IMR-90 (cell line): Measurements from ENCODE around the gene MGAT4C. TPM values are rescaled to one million over a fixed set of nuclear protein-coding genes. Genes with fewer than 3 reads are reported as not detected.

Experiments
- ATAC-seq: fragments of 200-7000 bp; cut with Tn5 transposase; 2 replicates; pipeline ENCODE4 v1.9.1; 2020; ENCODE audit warnings: low read depth, mild to moderate bottlenecking, moderate library complexity
- BruUV-seq: library from RNA; stranded (reverse); fragments of 400-500 nt; replicated peaks from 2 replicates; lab custom pipeline; 2021; lab: Mats Ljungman, UMichigan
- CTCF ChIA-PET: fragments of 300-600 bp; formaldehyde crosslinking; extraction: SDS; loops from one replicate; lab custom pipeline; 2021; ENCODE audit warnings: antibody characterized with exemption; lab: Yijun Ruan, JAX
- POLR2A ChIA-PET: fragments of 300-600 bp; sonication (Branson Sonifier 250); formaldehyde crosslinking; loops from one replicate; lab custom pipeline; 2022; ENCODE audit warnings: antibody characterized with exemption; ENCODE audit not compliant: unreplicated experiment; lab: Charles Lee
- DNase-seq: peaks from one replicate; pipeline ENCODE4 v3.0.0; 2013
- H2AFZ ChIP-seq: replicated peaks from 2 replicates; pipeline ENCODE3; 2013; ENCODE audit warnings: low read length, mild to moderate bottlenecking; ENCODE audit not compliant: poor library complexity
- H2AK5ac ChIP-seq: 2 replicates; pipeline ENCODE4 v1.6.1; 2013; ENCODE audit warnings: low read depth, low read length, inconsistent platforms
- H2AK9ac ChIP-seq: replicated peaks from 2 replicates; pipeline ENCODE3; 2013; ENCODE audit warnings: mild to moderate bottlenecking, low read depth, low read length, moderate library complexity; ENCODE audit not compliant: poor library complexity
- H2BK120ac ChIP-seq: 2 replicates; pipeline ENCODE4 v1.6.1; 2013; ENCODE audit warnings: low read depth, low read length, inconsistent platforms
- H2BK15ac ChIP-seq: 3 replicates; pipeline ENCODE4 v1.6.1; 2013; ENCODE audit warnings: low read depth, low read length, inconsistent platforms
- H2BK20ac ChIP-seq: 2 replicates; pipeline ENCODE4 v1.6.1; 2013; ENCODE audit warnings: low read depth, mild to moderate bottlenecking, inconsistent platforms, low read length, moderate library complexity
- H2BK5ac ChIP-seq: 2 replicates; pipeline ENCODE4 v1.6.1; 2013; ENCODE audit warnings: mild to moderate bottlenecking, low read depth, low read length, inconsistent platforms; ENCODE audit not compliant: poor library complexity, severe bottlenecking
- H3K14ac ChIP-seq: replicated peaks from 2 replicates; pipeline ENCODE4 v1.6.1; 2013; ENCODE audit warnings: low read depth, low read length, inconsistent platforms
- H3K18ac ChIP-seq: 2 replicates; pipeline ENCODE4 v1.6.1; 2013; ENCODE audit warnings: low read depth, low read length, control low read depth
- H3K23ac ChIP-seq: 2 replicates; pipeline ENCODE4 v1.6.1; 2013; ENCODE audit warnings: low read depth, low read length, inconsistent platforms
- H3K27ac ChIP-seq: 2 replicates; pipeline ENCODE4 v1.5.1; 2013; ENCODE audit warnings: mild to moderate bottlenecking, control low read depth, low read length; ENCODE audit not compliant: insufficient read depth
- H3K27me3 ChIP-seq: 2 replicates; pipeline ENCODE4 v1.6.1; 2013; ENCODE audit warnings: low read length; ENCODE audit not compliant: control insufficient read depth, insufficient read depth
- H3K36me3 ChIP-seq: 2 replicates; pipeline ENCODE4 v1.6.1; 2013; ENCODE audit warnings: low read length, mixed read lengths; ENCODE audit not compliant: control insufficient read depth, insufficient read depth
- H3K4ac ChIP-seq: 2 replicates; pipeline ENCODE4 v1.6.1; 2013; ENCODE audit warnings: low read depth, low read length, inconsistent platforms
- H3K4me1 ChIP-seq: 2 replicates; pipeline ENCODE4 v1.6.1; 2013; ENCODE audit warnings: low read length, mixed read lengths; ENCODE audit not compliant: control insufficient read depth, insufficient read depth
- H3K4me2 ChIP-seq: 2 replicates; pipeline ENCODE4 v1.6.1; 2013; ENCODE audit warnings: low read depth, mild to moderate bottlenecking, control low read depth, low read length, moderate library complexity
- H3K4me3 ChIP-seq: 2 replicates; pipeline ENCODE4 v1.5.1; 2013; ENCODE audit warnings: low read depth, mild to moderate bottlenecking, control low read depth, low read length, moderate library complexity; ENCODE audit not compliant: insufficient read depth
- H3K56ac ChIP-seq: 2 replicates; pipeline ENCODE4 v1.6.1; 2013; ENCODE audit warnings: low read length, inconsistent platforms; ENCODE audit not compliant: insufficient read depth; ENCODE audit errors: extremely low read depth
- H3K79me1 ChIP-seq, 2 experiments: 2 replicates each; pipeline ENCODE4 v1.6.1; 2013; ENCODE audit warnings: low read length in 2 of 2, inconsistent platforms in 1 of 2, low read depth in 1 of 2
- H3K9ac ChIP-seq: 2 replicates; pipeline ENCODE4 v1.6.1; 2013; ENCODE audit warnings: low read depth, low read length, control low read depth
- H3K9me1 ChIP-seq: 2 replicates; pipeline ENCODE4 v1.6.1; 2013; ENCODE audit warnings: low read length, inconsistent platforms; ENCODE audit not compliant: insufficient read depth
- H3K9me3 ChIP-seq: 2 replicates; pipeline ENCODE4 v1.6.1; 2013; ENCODE audit warnings: low read length; ENCODE audit not compliant: control insufficient read depth, insufficient read depth
- H4K20me1 ChIP-seq: 2 replicates; pipeline ENCODE4 v1.6.1; 2013; ENCODE audit warnings: low read length, inconsistent platforms; ENCODE audit not compliant: insufficient read depth
- H4K5ac ChIP-seq: 2 replicates; pipeline ENCODE4 v1.6.1; 2013; ENCODE audit warnings: mild to moderate bottlenecking, low read depth, low read length, control low read depth
- H4K8ac ChIP-seq, 2 experiments: 2 replicates each; pipeline ENCODE4 v1.6.1; 2013; ENCODE audit warnings: low read depth in 2 of 2, low read length in 2 of 2, control low read depth in 1 of 2, inconsistent platforms in 1 of 2
- H4K91ac ChIP-seq: 2 replicates; pipeline ENCODE4 v1.6.1; 2013; ENCODE audit warnings: low read depth, low read length, inconsistent platforms; ENCODE audit not compliant: insufficient read depth
- BHLHE40 ChIP-seq: fragments of 150-350 bp; IDR thresholded peaks from 2 replicates; pipeline ENCODE4 v1.6.1; 2016; ENCODE audit warnings: mild to moderate bottlenecking, low read depth, low read length
- FOS ChIP-seq: fragments of 150-350 bp; IDR thresholded peaks from 2 replicates; pipeline ENCODE4 v1.6.1; 2016; ENCODE audit warnings: low read depth, low read length
- MXI1 ChIP-seq: IDR thresholded peaks from 2 replicates; pipeline ENCODE4 v1.6.1; 2012; ENCODE audit warnings: low read depth, mild to moderate bottlenecking, low read length, moderate library complexity, borderline replicate concordance
- NFE2L2 ChIP-seq: fragments of 150-350 bp; IDR thresholded peaks from 2 replicates; pipeline ENCODE4 v1.6.1; 2016; ENCODE audit warnings: low read depth, mild to moderate bottlenecking, low read length
- RCOR1 ChIP-seq: IDR thresholded peaks from 2 replicates; pipeline ENCODE4 v1.6.1; 2012; ENCODE audit warnings: mild to moderate bottlenecking, low read length, improper control_type of control experiment; ENCODE audit not compliant: insufficient replicate concordance
- WGBS, 2 experiments: methylation state at CpG; one replicate each; pipeline versions ENCODE4 v1.1.5 to v1.1.7; 2013; ENCODE audit warnings: missing lambda C conversion rate in 2 of 2; ENCODE audit not compliant: insufficient read length in 1 of 2; ENCODE audit errors: extremely low coverage in 2 of 2; 5-methylcytosine and 5-hydroxymethylcytosine counted together
- dilution Hi-C: fragments of 300-500 bp; cut with HindIII; formaldehyde crosslinking; loops from one replicate; pipeline ENCODE4 v1.14.3; 2018; ENCODE audit warnings: low sequenced_read_pairs; ENCODE audit not compliant: unreplicated experiment
- in situ Hi-C: fragments of 300-500 bp; cut with MboI; formaldehyde crosslinking; loops from 3 replicates; pipeline ENCODE4 v1.14.3; 2019; ENCODE audit warnings: low sequenced_read_pairs, inconsistent platforms, mixed read lengths
- intact Hi-C: fragments of 100-400 bp; cut with micrococcal nuclease; formaldehyde crosslinking; loops from 2 replicates; pipeline ENCODE4 v1.10.0; 2022
- polyA plus RNA-seq, 3 experiments: library from polyadenylated mRNA; depleted of rRNA; stranded (reverse); fragments of >200 nt; gene quantifications; 2 replicates each; pipeline ENCODE4 v1.2.3, GENCODE V29; 2012; ENCODE audit warnings: low replicate concordance in 1 of 3
- total RNA-seq: library from RNA; depleted of rRNA; stranded (reverse); fragments of >200 nt; gene quantifications from 2 replicates; pipeline ENCODE4 v1.2.3, GENCODE V29; 2012
- TF ChIP-seq, protein P1 (sequence below): fragments of 150-350 bp; IDR thresholded peaks from 2 replicates; pipeline ENCODE4 v1.6.1; 2016; ENCODE audit warnings: low read depth, mild to moderate bottlenecking, low read length, moderate library complexity, borderline replicate concordance
- TF ChIP-seq, protein P2 (sequence below): conservative IDR thresholded peaks from 2 replicates; pipeline ENCODE4 v1.5.1; 2012; ENCODE audit warnings: mild to moderate bottlenecking, low read depth, low read length, improper control_type of control experiment
- TF ChIP-seq, protein P3 (sequence below): fragments of 150-350 bp; IDR thresholded peaks from 2 replicates; pipeline ENCODE4 v1.6.1; 2017; ENCODE audit warnings: mild to moderate bottlenecking, antibody characterized with exemption, low read length, low read depth

MGAT4C gene
- total and polyA plus RNA-seq, 2 of the 4 experiments (the other 2 are of a cell fraction): not detected

DNA sequence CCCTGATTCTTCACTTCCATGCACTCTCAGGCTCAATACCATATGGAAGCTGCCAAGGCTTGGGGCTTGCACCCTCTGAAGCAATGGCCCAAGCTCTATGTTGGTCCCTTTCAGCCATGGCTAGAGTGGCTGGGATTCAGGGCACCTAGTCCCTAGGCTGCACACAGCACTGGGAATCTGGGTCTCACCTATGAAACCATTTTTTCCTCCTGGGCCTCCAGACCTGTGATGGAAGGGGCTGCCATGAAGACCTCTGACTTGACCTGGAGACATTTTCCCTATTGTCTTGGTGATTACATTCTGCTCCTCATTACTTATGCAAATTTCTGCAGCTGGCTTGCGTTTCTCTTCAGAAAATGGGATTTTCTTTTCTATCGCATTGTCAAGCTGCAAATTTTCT is 258.1 kb downstream of the MGAT4C start:
- H3K36me3 ChIP-seq: no peaks in the 10 kb centered on the region
- no peak overlapping the region for H3K4me2 ChIP-seq
- no peak overlapping the region for H3K9ac ChIP-seq
- no CpG with 5 or more reads among the region's 2 CpGs for WGBS, 2 experiments
- H2AFZ ChIP-seq: no peak overlapping the region
- no peak overlapping the region for H2AK9ac ChIP-seq
- H3K18ac ChIP-seq: no peak overlapping the region
- no peaks in the 10 kb centered on the region for H4K20me1 ChIP-seq
- no peak overlapping the region for H4K5ac ChIP-seq
- H2BK20ac ChIP-seq: no peak overlapping the region
- no peak overlapping the region for H3K56ac ChIP-seq
- no peaks in the 10 kb centered on the region for H3K27me3 ChIP-seq
- CTCF ChIA-PET: no interaction called here
- no peak overlapping the region for H2BK15ac ChIP-seq
- H3K9me1 ChIP-seq: no peaks in the 10 kb centered on the region
- intact Hi-C loops: no loop called here
- ATAC-seq: no peak
- peaks cover 11% of the 10 kb centered on the region for H3K9me3 ChIP-seq
- H4K91ac ChIP-seq: no peak overlapping the region
- no peak for DNase-seq
- no peak overlapping the region for H3K23ac ChIP-seq
- no peak overlapping the region for H3K14ac ChIP-seq
- POLR2A ChIA-PET: no interaction called here
- in situ Hi-C loops: no loop called here
- H3K4ac ChIP-seq: no peak overlapping the region
- H2AK5ac ChIP-seq: no peak overlapping the region
- no peak overlapping the region for H4K8ac ChIP-seq
- no peak for TF ChIP-seq NFE2L2
- TF ChIP-seq, protein P1, sequence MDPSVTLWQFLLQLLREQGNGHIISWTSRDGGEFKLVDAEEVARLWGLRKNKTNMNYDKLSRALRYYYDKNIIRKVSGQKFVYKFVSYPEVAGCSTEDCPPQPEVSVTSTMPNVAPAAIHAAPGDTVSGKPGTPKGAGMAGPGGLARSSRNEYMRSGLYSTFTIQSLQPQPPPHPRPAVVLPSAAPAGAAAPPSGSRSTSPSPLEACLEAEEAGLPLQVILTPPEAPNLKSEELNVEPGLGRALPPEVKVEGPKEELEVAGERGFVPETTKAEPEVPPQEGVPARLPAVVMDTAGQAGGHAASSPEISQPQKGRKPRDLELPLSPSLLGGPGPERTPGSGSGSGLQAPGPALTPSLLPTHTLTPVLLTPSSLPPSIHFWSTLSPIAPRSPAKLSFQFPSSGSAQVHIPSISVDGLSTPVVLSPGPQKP: no peak
- no peak for TF ChIP-seq MXI1
- no peak for TF ChIP-seq FOS
- TF ChIP-seq BHLHE40: no peak
- TF ChIP-seq, protein P2, sequence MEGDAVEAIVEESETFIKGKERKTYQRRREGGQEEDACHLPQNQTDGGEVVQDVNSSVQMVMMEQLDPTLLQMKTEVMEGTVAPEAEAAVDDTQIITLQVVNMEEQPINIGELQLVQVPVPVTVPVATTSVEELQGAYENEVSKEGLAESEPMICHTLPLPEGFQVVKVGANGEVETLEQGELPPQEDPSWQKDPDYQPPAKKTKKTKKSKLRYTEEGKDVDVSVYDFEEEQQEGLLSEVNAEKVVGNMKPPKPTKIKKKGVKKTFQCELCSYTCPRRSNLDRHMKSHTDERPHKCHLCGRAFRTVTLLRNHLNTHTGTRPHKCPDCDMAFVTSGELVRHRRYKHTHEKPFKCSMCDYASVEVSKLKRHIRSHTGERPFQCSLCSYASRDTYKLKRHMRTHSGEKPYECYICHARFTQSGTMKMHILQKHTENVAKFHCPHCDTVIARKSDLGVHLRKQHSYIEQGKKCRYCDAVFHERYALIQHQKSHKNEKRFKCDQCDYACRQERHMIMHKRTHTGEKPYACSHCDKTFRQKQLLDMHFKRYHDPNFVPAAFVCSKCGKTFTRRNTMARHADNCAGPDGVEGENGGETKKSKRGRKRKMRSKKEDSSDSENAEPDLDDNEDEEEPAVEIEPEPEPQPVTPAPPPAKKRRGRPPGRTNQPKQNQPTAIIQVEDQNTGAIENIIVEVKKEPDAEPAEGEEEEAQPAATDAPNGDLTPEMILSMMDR: no peak
- no peak for TF ChIP-seq RCOR1
- TF ChIP-seq, protein P3, sequence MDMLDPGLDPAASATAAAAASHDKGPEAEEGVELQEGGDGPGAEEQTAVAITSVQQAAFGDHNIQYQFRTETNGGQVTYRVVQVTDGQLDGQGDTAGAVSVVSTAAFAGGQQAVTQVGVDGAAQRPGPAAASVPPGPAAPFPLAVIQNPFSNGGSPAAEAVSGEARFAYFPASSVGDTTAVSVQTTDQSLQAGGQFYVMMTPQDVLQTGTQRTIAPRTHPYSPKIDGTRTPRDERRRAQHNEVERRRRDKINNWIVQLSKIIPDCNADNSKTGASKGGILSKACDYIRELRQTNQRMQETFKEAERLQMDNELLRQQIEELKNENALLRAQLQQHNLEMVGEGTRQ: no peak
- no peak overlapping the region for H2BK5ac ChIP-seq
- H3K4me1 ChIP-seq: no peaks in the 10 kb centered on the region
- no peaks in the 10 kb centered on the region for H3K79me1 ChIP-seq
- H3K27ac ChIP-seq: no peak overlapping the region
- H2BK120ac ChIP-seq: no peak overlapping the region
- dilution Hi-C loops: no loop called here
- BruUV-seq: no TSS peak
- no peak overlapping the region for H3K4me3 ChIP-seq
